Suprapubic skin (tissue), 4 donors: ENCODE data around the gene LRFN3. TPM values are rescaled to one million over a fixed set of nuclear protein-coding genes. Genes with fewer than 3 reads are reported as not detected.

Experiments
- DNase-seq, 2 donors: peaks; one replicate each; pipeline ENCODE4 v3.0.0-alpha.2; 2019; ENCODE audit warnings: low spot score in 2 of 2
- H3K27ac ChIP-seq: fragments of 200-600 bp; sonication (generic); one replicate; pipeline ENCODE4 v1.5.1; 2019
- H3K27me3 ChIP-seq: fragments of 200-600 bp; sonication (generic); one replicate; pipeline ENCODE4 v1.5.1; 2019
- H3K36me3 ChIP-seq: fragments of 200-600 bp; sonication (generic); one replicate; pipeline ENCODE4 v1.5.1; 2019
- H3K4me1 ChIP-seq: fragments of 200-600 bp; sonication (generic); one replicate; pipeline ENCODE4 v1.5.1; 2019
- H3K4me3 ChIP-seq: fragments of 200-600 bp; sonication (generic); one replicate; pipeline ENCODE4 v1.5.1; 2019; ENCODE audit warnings: mild to moderate bottlenecking
- H3K9me3 ChIP-seq: fragments of 200-600 bp; sonication (generic); one replicate; pipeline ENCODE4 v1.5.1; 2019
- CTCF ChIP-seq, 2 donors: fragments of 200-600 bp in 1 of 2; fragments of 450-650 bp in 1 of 2; sonication (generic) in 1 of 2; IDR thresholded peaks; one replicate each; pipeline ENCODE4 v1.5.1; 2016 to 2019; ENCODE audit warnings: antibody characterized with exemption in 2 of 2, mild to moderate bottlenecking in 1 of 2, moderate library complexity in 1 of 2
- EP300 ChIP-seq: sonication (generic); formaldehyde crosslinking; IDR thresholded peaks from one replicate; pipeline ENCODE4 v1.6.1; 2017; ENCODE audit warnings: antibody characterized with exemption
- POLR2A ChIP-seq, 2 donors: fragments of 450-650 bp; IDR thresholded peaks; one replicate each; pipeline ENCODE4 v1.6.1; 2017; ENCODE audit warnings: antibody characterized with exemption in 2 of 2, mild to moderate bottlenecking in 2 of 2, moderate library complexity in 2 of 2
- POLR2AphosphoS5 ChIP-seq, 3 donors: sonication (generic); formaldehyde crosslinking; IDR thresholded peaks; one replicate each; pipeline ENCODE4 v1.6.1; 2017; ENCODE audit warnings: antibody characterized with exemption in 3 of 3
- WGBS: methylation state at CpG from one replicate; pipeline ENCODE4 v1.1.5; 2018; 5-methylcytosine and 5-hydroxymethylcytosine counted together
- total RNA-seq, 4 donors: library from RNA; depleted of rRNA; stranded (reverse); fragments of >200 nt; gene quantifications; one replicate each; pipeline ENCODE4 v1.1.0, GENCODE V29; 2016

Gene LRFN3
- total RNA-seq, 4 donors from 2014 or later: 10.9 to 18.3 (median 12.8) TPM

- no peaks in the 10 kb centered on the region for H3K27me3 ChIP-seq
- no peak for DNase-seq
- H3K36me3 ChIP-seq: peaks cover 38% of the 10 kb centered on the region
- H3K27ac ChIP-seq: no peak overlapping the region
- WGBS: 96% methylated on average over 28 of the region's 51 CpGs
- no peak overlapping the region for H3K4me3 ChIP-seq
- peaks cover 34% of the 10 kb centered on the region for H3K4me1 ChIP-seq
- no peaks in the 10 kb centered on the region for H3K9me3 ChIP-seq
- no peak for TF ChIP-seq POLR2AphosphoS5 (IDR thresholded peaks at IDR 0.05)
- no peak for TF ChIP-seq EP300
- no peak for TF ChIP-seq CTCF (IDR thresholded peaks at IDR 0.05)
- no peak for TF ChIP-seq POLR2A (IDR thresholded peaks at IDR 0.05)
Observed at GRCh38 chr19:35940078-35940775, 4.1 kb downstream of the LRFN3 start.

- 64% methylated on average over 4 of the region's 4 CpGs for WGBS
- H3K4me3 ChIP-seq: no peak overlapping the region
- H3K27me3 ChIP-seq: no peaks in the 10 kb centered on the region
- peaks cover 40% of the 10 kb centered on the region for H3K36me3 ChIP-seq
- H3K9me3 ChIP-seq: no peaks in the 10 kb centered on the region
- no peak for DNase-seq
- H3K4me1 ChIP-seq: peaks cover 28% of the 10 kb centered on the region
- TF ChIP-seq CTCF (IDR thresholded peaks at IDR 0.05): no peak
- TF ChIP-seq EP300: no peak
- TF ChIP-seq POLR2A (IDR thresholded peaks at IDR 0.05): no peak
- no peak for TF ChIP-seq POLR2AphosphoS5 (IDR thresholded peaks at IDR 0.05)
- H3K27ac ChIP-seq: no peak overlapping the region
Observed at GRCh38 chr19:35940839-35941238, 4.7 kb downstream of the LRFN3 start.

GRCh38 chr19:35942235-35942634, 6.1 kb downstream of the LRFN3 start:
- 100% methylated on average over 3 of the region's 3 CpGs for WGBS
- no peak overlapping the region for H3K27ac ChIP-seq
- peaks cover 40% of the 10 kb centered on the region for H3K36me3 ChIP-seq
- H3K9me3 ChIP-seq: no peaks in the 10 kb centered on the region
- peaks cover 16% of the 10 kb centered on the region for H3K4me1 ChIP-seq
- H3K27me3 ChIP-seq: no peaks in the 10 kb centered on the region
- no peak overlapping the region for H3K4me3 ChIP-seq
- DNase-seq: no peak
- TF ChIP-seq POLR2A (IDR thresholded peaks at IDR 0.05) (no peak), EP300 (no peak), POLR2AphosphoS5 (IDR thresholded peaks at IDR 0.05) (no peak), CTCF (IDR thresholded peaks at IDR 0.05) (no peak)

GRCh38 chr19:35943321-35944301, 7.4 kb downstream of the LRFN3 start:
- DNase-seq: no peak
- WGBS: 81% methylated on average over 9 of the region's 9 CpGs
- Histone ChIP-seq H3K4me3 (no peak overlapping the region), H3K27me3 (no peaks in the 10 kb centered on the region), H3K27ac (no peak overlapping the region), H3K4me1 (peaks cover 2% of the 10 kb centered on the region), H3K36me3 (peaks cover 40% of the 10 kb centered on the region), H3K9me3 (no peaks in the 10 kb centered on the region)
- TF ChIP-seq POLR2A (IDR thresholded peaks at IDR 0.05): no peak
- no peak for TF ChIP-seq EP300
- TF ChIP-seq CTCF (IDR thresholded peaks at IDR 0.05): no peak
- no peak for TF ChIP-seq POLR2AphosphoS5 (IDR thresholded peaks at IDR 0.05)

GRCh38 chr19:35944556-35944955, 8.4 kb downstream of the LRFN3 start:
- WGBS: 90% methylated on average over 32 of the region's 52 CpGs
- DNase-seq: no peak
- Histone ChIP-seq H3K27me3 (no peaks in the 10 kb centered on the region), H3K4me3 (no peak overlapping the region), H3K9me3 (no peaks in the 10 kb centered on the region), H3K36me3 (peaks cover 34% of the 10 kb centered on the region), H3K4me1 (no peaks in the 10 kb centered on the region), H3K27ac (no peak overlapping the region)
- TF ChIP-seq CTCF (IDR thresholded peaks at IDR 0.05) (no peak), EP300 (no peak), POLR2AphosphoS5 (IDR thresholded peaks at IDR 0.05) (no peak), POLR2A (IDR thresholded peaks at IDR 0.05) (no peak)
